ENCODE data around the gene ITPR1. TPM values are rescaled to one million over a fixed set of nuclear protein-coding genes. Genes with fewer than 3 reads are reported as not detected.
"Not testable (repeated sequence)": the region's sequence is repeated elsewhere in the genome, so short reads cannot be mapped to it uniquely, and the experiment has no call there.

The ITPR1 gene
- total RNA-seq, 1 donor from 2014 or later, result 143 TPM

DNA sequence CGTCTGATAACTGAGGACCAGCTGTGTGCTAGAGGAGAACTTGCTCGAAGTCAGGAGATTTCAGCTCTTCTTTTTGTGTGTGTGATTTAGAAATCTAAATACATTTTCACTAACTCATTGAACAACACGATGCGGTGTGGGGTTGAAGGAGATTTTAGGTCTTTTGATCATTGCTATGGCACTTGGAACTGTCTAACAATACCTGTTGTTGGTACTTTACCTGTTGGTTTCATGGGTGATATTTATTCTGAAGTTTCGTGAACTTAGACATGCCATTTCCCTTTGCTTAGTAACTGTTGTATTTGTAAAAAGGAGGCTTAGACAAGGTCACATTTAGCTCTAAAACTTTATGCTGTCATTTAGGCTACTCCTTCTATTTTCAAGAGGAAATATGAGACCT is 99.9 kb downstream of the ITPR1 start:
- peaks cover 84% of the 10 kb centered on the region for H3K4me1 Mint-ChIP-seq

DNA sequence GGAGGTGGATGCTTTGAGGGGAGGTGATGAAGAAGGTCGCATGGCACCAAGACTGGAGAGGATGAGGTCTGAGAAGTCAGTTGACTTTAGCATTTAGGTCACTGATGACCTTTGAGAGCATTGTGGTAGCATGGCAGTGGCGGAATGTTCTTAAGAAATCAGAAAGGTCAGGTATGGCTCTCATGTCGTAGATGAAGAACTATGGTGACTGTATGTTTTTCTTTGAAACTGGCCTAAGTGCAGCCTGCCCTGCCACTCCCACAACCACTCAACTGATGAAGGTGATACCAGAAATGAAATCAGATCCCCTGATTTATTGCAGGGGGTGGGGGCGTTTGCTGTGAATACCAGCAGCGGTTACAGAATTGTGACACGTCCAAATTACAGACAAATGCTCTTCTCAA is 102.6 kb downstream of the ITPR1 start:
- no peak overlapping the region for H3K4me3 Mint-ChIP-seq

More for the DNA sequence above, 99.9 kb downstream of the ITPR1 start:
- ATAC-seq (ENCODE audit: low read depth) (no peak), DNase-seq (no peak)
- POLR2A ChIA-PET, result interaction anchor here (1.2 kb wide), 1 partner anchor 14 kb away, joined by 3 read pairs; no protein-coding TSS in a partner anchor
- H3K27ac Mint-ChIP-seq, result no peak overlapping the region
- H3K4me3 Mint-ChIP-seq, result no peak overlapping the region
- H3K27me3 Mint-ChIP-seq, result no peaks in the 10 kb centered on the region
- intact Hi-C loops (cut with micrococcal nuclease), result no loop called here
- peaks cover 33% of the 10 kb centered on the region for H3K36me3 Mint-ChIP-seq (ENCODE audit: low read depth)
- TF ChIP-seq, protein P1, sequence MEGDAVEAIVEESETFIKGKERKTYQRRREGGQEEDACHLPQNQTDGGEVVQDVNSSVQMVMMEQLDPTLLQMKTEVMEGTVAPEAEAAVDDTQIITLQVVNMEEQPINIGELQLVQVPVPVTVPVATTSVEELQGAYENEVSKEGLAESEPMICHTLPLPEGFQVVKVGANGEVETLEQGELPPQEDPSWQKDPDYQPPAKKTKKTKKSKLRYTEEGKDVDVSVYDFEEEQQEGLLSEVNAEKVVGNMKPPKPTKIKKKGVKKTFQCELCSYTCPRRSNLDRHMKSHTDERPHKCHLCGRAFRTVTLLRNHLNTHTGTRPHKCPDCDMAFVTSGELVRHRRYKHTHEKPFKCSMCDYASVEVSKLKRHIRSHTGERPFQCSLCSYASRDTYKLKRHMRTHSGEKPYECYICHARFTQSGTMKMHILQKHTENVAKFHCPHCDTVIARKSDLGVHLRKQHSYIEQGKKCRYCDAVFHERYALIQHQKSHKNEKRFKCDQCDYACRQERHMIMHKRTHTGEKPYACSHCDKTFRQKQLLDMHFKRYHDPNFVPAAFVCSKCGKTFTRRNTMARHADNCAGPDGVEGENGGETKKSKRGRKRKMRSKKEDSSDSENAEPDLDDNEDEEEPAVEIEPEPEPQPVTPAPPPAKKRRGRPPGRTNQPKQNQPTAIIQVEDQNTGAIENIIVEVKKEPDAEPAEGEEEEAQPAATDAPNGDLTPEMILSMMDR (IDR thresholded peaks at IDR 0.05), result no peak
- CTCF ChIA-PET, result no interaction called here
- no peaks in the 10 kb centered on the region for H3K9me3 Mint-ChIP-seq

DNA sequence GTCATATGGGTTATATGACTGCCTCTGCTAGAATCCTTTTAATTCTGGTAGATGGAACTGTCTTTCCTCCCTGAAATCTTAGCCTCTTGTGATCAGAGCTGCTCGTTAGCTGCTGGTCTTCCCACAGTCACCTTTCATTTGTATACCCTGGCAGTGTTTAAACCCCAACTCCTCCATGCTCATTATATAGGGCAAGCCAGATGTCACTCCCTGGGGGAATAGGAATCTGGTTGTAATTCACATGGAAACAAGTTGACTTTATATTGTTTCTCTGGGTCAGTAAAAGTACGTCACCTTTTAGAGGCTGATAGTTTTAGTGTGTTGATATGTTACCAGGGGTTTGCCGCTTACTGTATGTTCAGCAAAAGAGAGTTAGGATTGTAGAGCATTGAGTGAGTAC is 103.5 kb downstream of the ITPR1 start:
- H3K4me3 Mint-ChIP-seq, result no peak overlapping the region
- ATAC-seq (ENCODE audit: low read depth), result no peak
- peaks cover 86% of the 10 kb centered on the region for H3K4me1 Mint-ChIP-seq
- no peaks in the 10 kb centered on the region for H3K9me3 Mint-ChIP-seq
- TF ChIP-seq, protein P1 (IDR thresholded peaks at IDR 0.05), result no peak
- intact Hi-C loops (cut with micrococcal nuclease), result no loop called here
- CTCF ChIA-PET, result interaction anchor here (1.3 to 1.4 kb wide), 2 partner anchors 103 to 246 kb away, joined by 3 to 4 read pairs; no protein-coding TSS in a partner anchor
- DNase-seq, result no peak
- peaks cover 12% of the 10 kb centered on the region for H3K36me3 Mint-ChIP-seq (ENCODE audit: low read depth)
- H3K27me3 Mint-ChIP-seq, result no peaks in the 10 kb centered on the region
- no peak overlapping the region for H3K27ac Mint-ChIP-seq
- POLR2A ChIA-PET, result interaction anchor here (0.9 kb wide), 1 partner anchor 12 kb away, joined by 5 read pairs; no protein-coding TSS in a partner anchor

More for the DNA sequence above, 102.6 kb downstream of the ITPR1 start:
- intact Hi-C loops (cut with micrococcal nuclease), result no loop called here
- POLR2A ChIA-PET, result interaction anchor here (0.9 kb wide), 1 partner anchor 11 kb away, joined by 5 read pairs; no protein-coding TSS in a partner anchor
- ATAC-seq (ENCODE audit: low read depth) (no peak), DNase-seq (no peak)
- TF ChIP-seq, protein P1 (IDR thresholded peaks at IDR 0.05), result no peak
- peaks cover 89% of the 10 kb centered on the region for H3K4me1 Mint-ChIP-seq
- no peaks in the 10 kb centered on the region for H3K9me3 Mint-ChIP-seq
- CTCF ChIA-PET, result interaction anchor here (1.4 kb wide), 1 partner anchor 245 kb away, joined by 4 read pairs; no protein-coding TSS in a partner anchor
- no peaks in the 10 kb centered on the region for H3K27me3 Mint-ChIP-seq
- peaks cover 18% of the 10 kb centered on the region for H3K36me3 Mint-ChIP-seq (ENCODE audit: low read depth)
- H3K27ac Mint-ChIP-seq, result peak overlapping the region; percentile 55

DNA sequence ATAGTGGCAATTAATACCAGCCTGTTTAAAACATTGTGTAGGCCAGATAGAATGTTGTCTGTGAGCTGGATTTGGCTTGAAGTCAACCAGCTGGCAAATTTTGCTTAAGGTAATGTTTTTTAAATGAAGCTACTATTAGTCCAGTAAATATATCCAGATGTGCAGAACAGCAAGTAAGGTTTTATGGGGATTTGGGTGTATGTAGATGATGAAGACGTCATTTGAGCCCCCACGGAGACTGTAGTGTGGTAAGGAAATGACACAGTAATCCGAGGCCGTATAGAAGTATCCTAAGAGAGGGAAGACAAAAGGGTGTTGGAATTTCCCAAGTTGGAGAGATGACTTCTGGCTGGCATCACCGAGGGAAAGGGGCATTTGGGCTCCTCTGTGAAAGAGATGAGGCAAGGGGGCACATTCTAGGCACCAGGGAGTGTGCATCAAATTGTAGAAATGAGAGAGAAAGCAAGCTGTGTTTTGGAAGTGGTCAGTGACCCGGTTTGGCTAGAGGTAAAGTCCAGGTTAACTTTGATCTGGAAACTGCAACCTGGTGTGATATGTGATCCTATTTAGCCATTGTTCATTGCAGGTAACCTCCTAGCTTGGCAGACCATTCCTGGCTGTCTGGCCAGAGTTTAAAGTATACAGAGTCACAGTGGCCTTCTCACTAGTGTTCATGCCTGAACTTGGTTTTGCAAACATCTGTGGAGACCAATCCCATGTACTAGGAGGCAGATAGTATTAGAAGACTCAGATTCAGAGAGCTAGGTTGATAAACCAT is 104.2 kb downstream of the ITPR1 start:
- H3K27ac Mint-ChIP-seq, result peak overlapping the region; percentile 42
- ATAC-seq (ENCODE audit: low read depth), result no peak
- CTCF ChIA-PET, result interaction anchor here (1.3 kb wide), 1 partner anchor 103 kb away, joined by 3 read pairs; no protein-coding TSS in a partner anchor

DNA sequence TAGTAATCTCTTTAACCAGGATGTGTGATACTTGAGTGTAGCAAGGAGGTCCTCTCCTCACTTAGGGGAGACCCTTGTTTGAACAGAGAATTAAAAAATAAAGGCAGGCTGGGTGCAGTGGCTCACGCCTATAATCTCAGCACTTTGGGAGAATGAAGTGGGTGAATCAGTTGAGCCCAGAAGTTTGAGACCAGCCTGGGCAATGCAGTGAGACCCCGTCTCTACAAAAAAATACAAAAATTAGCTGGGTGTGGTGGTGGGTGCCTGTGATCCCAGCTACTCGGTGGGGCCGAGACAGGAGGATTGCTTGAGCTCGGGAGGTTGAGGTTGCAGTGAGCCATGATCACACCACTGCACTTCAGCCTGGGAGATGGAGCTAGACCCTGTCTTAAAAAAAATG is 105.1 kb downstream of the ITPR1 start:
- CTCF ChIA-PET; intact Hi-C loops (cut with micrococcal nuclease); ATAC-seq (ENCODE audit: low read depth); H3K27me3 Mint-ChIP-seq; H3K9me3 Mint-ChIP-seq; DNase-seq; H3K4me3 Mint-ChIP-seq: not testable (repeated sequence)
- POLR2A ChIA-PET, result interaction anchor here (0.6 kb wide), 1 partner anchor 10 kb away, joined by 3 read pairs; no protein-coding TSS in a partner anchor
- Mint-ChIP-seq H3K27ac (peak overlapping the region; percentile 8), H3K36me3 (ENCODE audit: low read depth) (peaks cover 11% of the 10 kb centered on the region), H3K4me1 (peaks cover 83% of the 10 kb centered on the region)

More for the DNA sequence above, 104.2 kb downstream of the ITPR1 start:
- H3K4me3 Mint-ChIP-seq, result no peak overlapping the region
- no peaks in the 10 kb centered on the region for H3K9me3 Mint-ChIP-seq
- H3K4me1 Mint-ChIP-seq, result peaks cover 86% of the 10 kb centered on the region
- H3K27me3 Mint-ChIP-seq, result no peaks in the 10 kb centered on the region
- intact Hi-C loops (cut with micrococcal nuclease), result no loop called here
- TF ChIP-seq, protein P1 (IDR thresholded peaks at IDR 0.05), result no peak
- H3K36me3 Mint-ChIP-seq (ENCODE audit: low read depth), result peaks cover 9% of the 10 kb centered on the region
- POLR2A ChIA-PET, result no interaction called here
- DNase-seq, result no peak

Measured in activated B cell treated with CpG ODN at 0.5 μM for 24 hours (primary cell).